GM23338 (cell line): ENCODE data around the gene BCAM. TPM values are rescaled to one million over a fixed set of nuclear protein-coding genes. Genes with fewer than 3 reads are reported as not detected.

Experiments used
- ATAC-seq: fragments of 200-7000 bp; cut with Tn5 transposase; 3 replicates; pipeline ENCODE4 v1.9.1; 2020
- DNase-seq: peaks from one replicate; pipeline ENCODE4 v3.0.0-alpha.2; 2015; ENCODE audit warnings: low spot score
- H2AFZ ChIP-seq: fragments of 200-600 bp; sonication (generic); 2 replicates; pipeline ENCODE4 v1.8.0; 2016; ENCODE audit warnings: antibody characterized with exemption, mild to moderate bottlenecking, moderate library complexity
- H3F3A ChIP-seq: fragments of 200-600 bp; sonication (generic); replicated peaks from 2 replicates; pipeline ENCODE4 v1.8.0; 2017; ENCODE audit warnings: antibody characterized with exemption, mixed run types, low read depth
- H3K27ac ChIP-seq: fragments of 200-600 bp; sonication (generic); 2 replicates; pipeline ENCODE4 v1.6.1; 2016; ENCODE audit warnings: low read depth
- H3K27me3 ChIP-seq: fragments of 200-600 bp; sonication (generic); 2 replicates; pipeline ENCODE4 v1.8.0; 2016; ENCODE audit warnings: mild to moderate bottlenecking, mixed run types, moderate library complexity; ENCODE audit not compliant: insufficient read depth
- H3K36me3 ChIP-seq: fragments of 200-600 bp; sonication (generic); 2 replicates; pipeline ENCODE4 v1.8.0; 2016; ENCODE audit warnings: mild to moderate bottlenecking; ENCODE audit not compliant: insufficient read depth
- H3K4me1 ChIP-seq: fragments of 200-600 bp; sonication (generic); 2 replicates; pipeline ENCODE4 v1.8.0; 2016; ENCODE audit warnings: mild to moderate bottlenecking, moderate library complexity; ENCODE audit not compliant: insufficient read depth
- H3K4me2 ChIP-seq: fragments of 200-600 bp; sonication (generic); 2 replicates; pipeline ENCODE4 v1.7.1; 2017; ENCODE audit warnings: mixed run types
- H3K4me3 ChIP-seq: fragments of 200-600 bp; sonication (generic); 2 replicates; pipeline ENCODE4 v1.6.1; 2016; ENCODE audit warnings: mixed run types
- H3K79me2 ChIP-seq: fragments of 200-600 bp; sonication (generic); replicated peaks from 2 replicates; pipeline ENCODE4 v1.8.0; 2017; ENCODE audit warnings: mild to moderate bottlenecking; ENCODE audit not compliant: insufficient read depth
- H3K9me2 ChIP-seq: fragments of 200-600 bp; sonication (generic); 2 replicates; pipeline ENCODE4 v1.8.0; 2017; ENCODE audit not compliant: insufficient read depth
- H4K20me1 ChIP-seq: fragments of 200-600 bp; sonication (generic); replicated peaks from 2 replicates; pipeline ENCODE4 v1.8.0; 2017; ENCODE audit warnings: mild to moderate bottlenecking; ENCODE audit not compliant: insufficient read depth
- H3K27ac Mint-ChIP-seq: 2 replicates; pipeline ENCODE4 v1.8.0; 2020; ENCODE audit warnings: inconsistent platforms, mild to moderate bottlenecking, moderate library complexity, mixed read lengths
- H3K27me3 Mint-ChIP-seq: 3 replicates; pipeline ENCODE4 v1.8.0; 2022; ENCODE audit warnings: low read depth, mild to moderate bottlenecking, moderate library complexity, mixed read lengths, inconsistent platforms; ENCODE audit not compliant: insufficient read depth, poor library complexity
- H3K36me3 Mint-ChIP-seq: 3 replicates; pipeline ENCODE4 v1.8.0; 2021; ENCODE audit warnings: low read depth, mild to moderate bottlenecking, inconsistent platforms, moderate library complexity, mixed read lengths
- H3K4me1 Mint-ChIP-seq: 3 replicates; pipeline ENCODE4 v1.8.0; 2020; ENCODE audit warnings: mild to moderate bottlenecking, inconsistent platforms, mixed read lengths
- H3K4me3 Mint-ChIP-seq: 3 replicates; pipeline ENCODE4 v1.8.0; 2021; ENCODE audit warnings: moderate library complexity, mild to moderate bottlenecking, inconsistent platforms, mixed read lengths
- H3K9me3 Mint-ChIP-seq: 3 replicates; pipeline ENCODE4 v1.8.0; 2020; ENCODE audit warnings: moderate library complexity, mild to moderate bottlenecking, inconsistent platforms, mixed read lengths
- CTCF ChIP-seq, 2 experiments: fragments of 200-600 bp in 1 of 2; sonication (generic) in 1 of 2; conservative IDR thresholded peaks; 2 replicates each; pipeline versions ENCODE4 v1.5.1 to v1.6.1; 2016 to 2017; ENCODE audit warnings: antibody characterized with exemption in 2 of 2, low read depth in 2 of 2, mild to moderate bottlenecking in 2 of 2, moderate library complexity in 1 of 2
- EZH2 ChIP-seq: fragments of 200-600 bp; sonication (generic); IDR thresholded peaks from one replicate; pipeline ENCODE4 v1.8.0; 2017; ENCODE audit warnings: antibody characterized with exemption, mild to moderate bottlenecking, low read depth; ENCODE audit not compliant: unreplicated experiment
- polyA plus RNA-seq: library from polyadenylated mRNA; unstranded; fragments of >200 nt; fragmentation: Nextera tagmentation; extraction: Ambion mirVana; gene quantifications from 2 replicates; pipeline ENCODE4 v1.2.1, GENCODE V29; 2016
- total RNA-seq: library from RNA; depleted of rRNA; stranded (reverse); fragments of >200 nt; shearing (Covaris generic); gene quantifications from 2 replicates; pipeline ENCODE4 v1.2.3, GENCODE V29; 2014
- TF ChIP-seq, protein P1 (sequence below): fragments of 250-450 bp; sonication (Bioruptor Pico); IDR thresholded peaks from 2 replicates; pipeline ENCODE4 v1.5.0; 2020; ENCODE audit warnings: mild to moderate bottlenecking, moderate library complexity

The BCAM gene
- total and polyA plus RNA-seq, 2 experiments from 2014 or later, result 33.3 to 100 TPM

GRCh38 chr19:44782729-44783128 lies 26.2 kb upstream of the BCAM start:
- H3K27me3 Mint-ChIP-seq, result peaks cover 9% of the 10 kb centered on the region
- peak; percentile 13 to 19; a peak in 2 of 4 replicates for TF ChIP-seq CTCF (conservative IDR thresholded peaks at IDR 0.05; ENCODE audit: low read depth in 2 of 2)
- TF ChIP-seq, protein P1, sequence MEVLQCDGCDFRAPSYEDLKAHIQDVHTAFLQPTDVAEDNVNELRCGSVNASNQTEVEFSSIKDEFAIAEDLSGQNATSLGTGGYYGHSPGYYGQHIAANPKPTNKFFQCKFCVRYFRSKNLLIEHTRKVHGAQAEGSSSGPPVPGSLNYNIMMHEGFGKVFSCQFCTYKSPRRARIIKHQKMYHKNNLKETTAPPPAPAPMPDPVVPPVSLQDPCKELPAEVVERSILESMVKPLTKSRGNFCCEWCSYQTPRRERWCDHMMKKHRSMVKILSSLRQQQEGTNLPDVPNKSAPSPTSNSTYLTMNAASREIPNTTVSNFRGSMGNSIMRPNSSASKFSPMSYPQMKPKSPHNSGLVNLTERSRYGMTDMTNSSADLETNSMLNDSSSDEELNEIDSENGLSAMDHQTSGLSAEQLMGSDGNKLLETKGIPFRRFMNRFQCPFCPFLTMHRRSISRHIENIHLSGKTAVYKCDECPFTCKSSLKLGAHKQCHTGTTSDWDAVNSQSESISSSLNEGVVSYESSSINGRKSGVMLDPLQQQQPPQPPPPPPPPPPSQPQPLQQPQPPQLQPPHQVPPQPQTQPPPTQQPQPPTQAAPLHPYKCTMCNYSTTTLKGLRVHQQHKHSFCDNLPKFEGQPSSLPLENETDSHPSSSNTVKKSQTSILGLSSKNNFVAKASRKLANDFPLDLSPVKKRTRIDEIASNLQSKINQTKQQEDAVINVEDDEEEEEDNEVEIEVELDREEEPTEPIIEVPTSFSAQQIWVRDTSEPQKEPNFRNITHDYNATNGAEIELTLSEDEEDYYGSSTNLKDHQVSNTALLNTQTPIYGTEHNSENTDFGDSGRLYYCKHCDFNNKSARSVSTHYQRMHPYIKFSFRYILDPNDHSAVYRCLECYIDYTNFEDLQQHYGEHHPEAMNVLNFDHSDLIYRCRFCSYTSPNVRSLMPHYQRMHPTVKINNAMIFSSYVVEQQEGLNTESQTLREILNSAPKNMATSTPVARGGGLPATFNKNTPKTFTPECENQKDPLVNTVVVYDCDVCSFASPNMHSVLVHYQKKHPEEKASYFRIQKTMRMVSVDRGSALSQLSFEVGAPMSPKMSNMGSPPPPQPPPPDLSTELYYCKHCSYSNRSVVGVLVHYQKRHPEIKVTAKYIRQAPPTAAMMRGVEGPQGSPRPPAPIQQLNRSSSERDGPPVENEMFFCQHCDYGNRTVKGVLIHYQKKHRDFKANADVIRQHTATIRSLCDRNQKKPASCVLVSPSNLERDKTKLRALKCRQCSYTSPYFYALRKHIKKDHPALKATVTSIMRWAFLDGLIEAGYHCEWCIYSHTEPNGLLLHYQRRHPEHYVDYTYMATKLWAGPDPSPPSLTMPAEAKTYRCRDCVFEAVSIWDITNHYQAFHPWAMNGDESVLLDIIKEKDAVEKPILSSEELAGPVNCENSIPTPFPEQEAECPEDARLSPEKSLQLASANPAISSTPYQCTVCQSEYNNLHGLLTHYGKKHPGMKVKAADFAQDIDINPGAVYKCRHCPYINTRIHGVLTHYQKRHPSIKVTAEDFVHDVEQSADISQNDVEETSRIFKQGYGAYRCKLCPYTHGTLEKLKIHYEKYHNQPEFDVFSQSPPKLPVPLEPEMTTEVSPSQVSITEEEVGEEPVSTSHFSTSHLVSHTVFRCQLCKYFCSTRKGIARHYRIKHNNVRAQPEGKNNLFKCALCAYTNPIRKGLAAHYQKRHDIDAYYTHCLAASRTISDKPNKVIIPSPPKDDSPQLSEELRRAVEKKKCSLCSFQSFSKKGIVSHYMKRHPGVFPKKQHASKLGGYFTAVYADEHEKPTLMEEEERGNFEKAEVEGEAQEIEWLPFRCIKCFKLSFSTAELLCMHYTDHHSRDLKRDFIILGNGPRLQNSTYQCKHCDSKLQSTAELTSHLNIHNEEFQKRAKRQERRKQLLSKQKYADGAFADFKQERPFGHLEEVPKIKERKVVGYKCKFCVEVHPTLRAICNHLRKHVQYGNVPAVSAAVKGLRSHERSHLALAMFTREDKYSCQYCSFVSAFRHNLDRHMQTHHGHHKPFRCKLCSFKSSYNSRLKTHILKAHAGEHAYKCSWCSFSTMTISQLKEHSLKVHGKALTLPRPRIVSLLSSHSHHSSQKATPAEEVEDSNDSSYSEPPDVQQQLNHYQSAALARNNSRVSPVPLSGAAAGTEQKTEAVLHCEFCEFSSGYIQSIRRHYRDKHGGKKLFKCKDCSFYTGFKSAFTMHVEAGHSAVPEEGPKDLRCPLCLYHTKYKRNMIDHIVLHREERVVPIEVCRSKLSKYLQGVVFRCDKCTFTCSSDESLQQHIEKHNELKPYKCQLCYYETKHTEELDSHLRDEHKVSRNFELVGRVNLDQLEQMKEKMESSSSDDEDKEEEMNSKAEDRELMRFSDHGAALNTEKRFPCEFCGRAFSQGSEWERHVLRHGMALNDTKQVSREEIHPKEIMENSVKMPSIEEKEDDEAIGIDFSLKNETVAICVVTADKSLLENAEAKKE (CRISPR knock-in tag), result no peak
- H3K36me3 Mint-ChIP-seq, result peaks cover 18% of the 10 kb centered on the region; the same call in 2 of the 3 replicates
- H4K20me1 ChIP-seq, result no peaks in the 10 kb centered on the region; the same call in none of the 2 replicates
- H3K9me2 ChIP-seq, result no peaks in the 10 kb centered on the region
- H3K79me2 ChIP-seq, result no peaks in the 10 kb centered on the region
- H2AFZ ChIP-seq, result no peak overlapping the region
- ATAC-seq (no peak), DNase-seq (peak; percentile 29)
- H3K4me1 Mint-ChIP-seq, result peaks cover 6% of the 10 kb centered on the region
- no peak overlapping the region for H3K4me3 Mint-ChIP-seq
- H3K27ac ChIP-seq, result no peak overlapping the region
- H3K4me2 ChIP-seq, result no peak overlapping the region
- H3K27me3 ChIP-seq, result no peaks in the 10 kb centered on the region
- no peaks in the 10 kb centered on the region for H3K4me1 ChIP-seq
- peaks cover 14% of the 10 kb centered on the region; the same call in 1 of the 2 replicates for H3F3A ChIP-seq
- no peaks in the 10 kb centered on the region for H3K9me3 Mint-ChIP-seq
- H3K27ac Mint-ChIP-seq, result no peak overlapping the region
- H3K36me3 ChIP-seq, result no peaks in the 10 kb centered on the region; the same call in 1 of the 2 replicates
- no peak overlapping the region for H3K4me3 ChIP-seq

GRCh38 chr19:44783545-44783944 lies 25.4 kb upstream of the BCAM start:
- Mint-ChIP-seq H3K4me1 (peaks cover 6% of the 10 kb centered on the region), H3K9me3 (no peaks in the 10 kb centered on the region), H3K36me3 (peaks cover 18% of the 10 kb centered on the region; the same call in 2 of the 3 replicates), H3K27me3 (peaks cover 9% of the 10 kb centered on the region), H3K27ac (no peak overlapping the region), H3K4me3 (no peak overlapping the region)
- no peaks in the 10 kb centered on the region; the same call in none of the 2 replicates for H4K20me1 ChIP-seq
- no peak overlapping the region for H2AFZ ChIP-seq
- no peaks in the 10 kb centered on the region for H3K4me1 ChIP-seq
- ATAC-seq (no peak), DNase-seq (no peak)
- H3K27me3 ChIP-seq, result no peaks in the 10 kb centered on the region
- H3K9me2 ChIP-seq, result no peaks in the 10 kb centered on the region
- no peaks in the 10 kb centered on the region for H3K79me2 ChIP-seq
- H3K4me3 ChIP-seq, result no peak overlapping the region
- H3K4me2 ChIP-seq, result no peak overlapping the region
- peaks cover 14% of the 10 kb centered on the region; the same call in 1 of the 2 replicates for H3F3A ChIP-seq
- H3K36me3 ChIP-seq, result no peaks in the 10 kb centered on the region; the same call in 1 of the 2 replicates
- H3K27ac ChIP-seq, result no peak overlapping the region
- no peak for TF ChIP-seq EZH2
- TF ChIP-seq, protein P1 (CRISPR knock-in tag), result no peak
